ENCODE data around the gene TCHHL1.

Gene TCHHL1

DNA sequence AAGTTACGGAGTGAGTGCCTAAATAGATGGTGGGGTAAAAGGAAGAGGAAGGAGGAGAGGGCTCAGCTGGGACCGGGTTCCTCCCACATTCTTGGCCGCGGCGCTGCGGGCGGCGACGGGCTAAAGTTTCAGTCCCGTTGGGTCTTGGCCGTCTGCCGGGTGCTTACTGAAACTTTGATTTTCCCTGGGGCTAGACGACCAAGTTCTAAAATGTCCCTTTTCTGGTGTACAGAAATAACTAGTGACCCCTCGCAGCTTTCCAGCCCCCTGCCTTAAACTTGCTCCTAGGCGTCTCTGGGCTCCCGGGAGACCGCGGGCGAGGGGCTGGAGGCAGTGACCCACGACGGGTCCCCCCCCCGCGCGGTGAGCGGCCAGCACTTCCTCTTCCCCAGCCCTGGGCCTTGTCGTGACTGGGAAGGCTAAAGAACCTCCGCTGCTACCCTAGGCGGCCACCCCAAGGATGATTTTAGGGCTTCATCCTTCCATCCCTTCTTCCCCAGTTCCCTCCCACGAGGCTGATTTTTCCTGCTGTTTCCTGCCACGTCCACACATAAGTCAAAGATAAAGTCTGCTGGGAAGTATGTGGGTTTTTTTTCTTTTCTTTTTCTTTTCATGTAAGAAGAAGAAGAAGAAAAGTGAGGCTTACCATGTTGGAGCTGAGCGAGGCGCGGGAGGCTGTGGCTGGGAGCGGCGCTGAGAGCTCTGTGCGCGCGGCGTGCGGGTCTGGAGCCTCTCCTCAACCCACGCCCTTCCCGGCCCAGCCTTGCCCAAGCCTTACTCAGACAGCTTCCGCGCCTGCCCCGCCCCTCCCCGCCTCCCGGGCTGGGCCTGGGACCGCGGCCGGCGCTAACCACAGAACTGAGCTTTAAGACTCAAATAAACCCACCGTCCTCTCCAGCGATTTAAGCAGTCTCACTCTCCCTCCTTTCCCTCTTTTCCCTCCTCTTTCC is 52.3 kb downstream of the TCHHL1 start, which contains the start of gene S100A11:
S100A11 (minus strand) TSS at position 738 of the 950 bp plus-strand sequence; CDS start at position 649, 89 bp downstream.
- DNase-seq: peak; percentile 95 to 98 (median 97)

DNA sequence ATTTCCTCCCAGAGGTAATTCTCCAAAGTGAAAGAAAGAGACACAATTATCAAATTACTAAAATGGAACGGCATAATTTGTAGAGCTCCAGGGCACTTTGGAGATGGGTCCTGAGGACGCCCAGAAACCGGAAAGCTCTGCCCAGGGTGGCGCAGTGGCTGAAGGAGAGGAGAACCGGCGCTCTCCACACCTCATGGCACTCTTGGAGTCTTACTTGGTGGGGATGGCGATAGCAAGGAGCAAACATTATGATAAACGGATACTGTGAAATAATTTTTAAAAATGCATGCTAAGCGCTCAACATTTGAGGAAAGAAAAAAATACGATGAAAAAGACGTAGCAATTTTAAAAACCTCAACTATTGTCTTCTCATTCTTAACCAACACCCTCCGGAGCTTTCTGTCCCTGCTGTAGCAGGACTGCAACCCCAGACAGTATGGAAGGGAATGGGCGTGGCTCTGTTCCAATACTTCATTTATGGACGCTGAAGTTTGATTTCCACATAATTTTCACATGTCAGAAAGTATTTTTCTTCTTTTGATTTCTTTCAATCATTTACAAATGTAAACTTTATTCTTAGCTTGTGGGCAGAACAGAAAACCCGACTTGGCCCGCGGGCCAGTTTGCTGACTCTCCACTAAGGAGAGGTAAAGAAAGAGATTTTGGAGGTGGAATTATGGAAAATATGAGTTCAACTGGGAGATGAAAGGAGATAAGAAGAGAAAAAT is 53.2 kb downstream of the TCHHL1 start:
- DNase-seq: peak; percentile 44 to 67 (median 54)

GRCh38 chr1:152034654-152035538 is 54.0 kb downstream of the TCHHL1 start:
- DNase-seq: peak; percentile 75 to 82 (median 79)

DNA sequence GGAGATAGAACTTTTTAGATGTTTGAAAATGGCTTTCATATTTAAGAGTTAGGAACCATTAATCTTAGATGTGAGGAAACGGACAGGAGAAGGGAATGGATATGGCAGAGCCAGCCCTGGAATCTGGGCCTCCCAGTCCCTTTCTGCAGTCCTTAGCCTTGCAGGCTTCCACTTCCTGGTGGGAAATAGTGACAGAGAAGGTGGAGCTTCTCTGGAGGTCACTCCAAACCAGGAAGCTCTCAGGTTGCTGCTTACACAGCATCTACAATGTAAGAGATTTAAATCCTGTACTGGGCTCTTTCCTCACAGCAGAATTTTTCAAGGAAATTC is 54.6 kb downstream of the TCHHL1 start:
- no peak for DNase-seq
